ENCODE measurements around the gene PHF10. TPM values are rescaled to one million over a fixed set of nuclear protein-coding genes. Genes with fewer than 3 reads are reported as not detected.

PHF10 gene
- total RNA-seq, 4 donors from 2014 or later, result 64.6 to 96.5 (median 78.0) TPM

DNA sequence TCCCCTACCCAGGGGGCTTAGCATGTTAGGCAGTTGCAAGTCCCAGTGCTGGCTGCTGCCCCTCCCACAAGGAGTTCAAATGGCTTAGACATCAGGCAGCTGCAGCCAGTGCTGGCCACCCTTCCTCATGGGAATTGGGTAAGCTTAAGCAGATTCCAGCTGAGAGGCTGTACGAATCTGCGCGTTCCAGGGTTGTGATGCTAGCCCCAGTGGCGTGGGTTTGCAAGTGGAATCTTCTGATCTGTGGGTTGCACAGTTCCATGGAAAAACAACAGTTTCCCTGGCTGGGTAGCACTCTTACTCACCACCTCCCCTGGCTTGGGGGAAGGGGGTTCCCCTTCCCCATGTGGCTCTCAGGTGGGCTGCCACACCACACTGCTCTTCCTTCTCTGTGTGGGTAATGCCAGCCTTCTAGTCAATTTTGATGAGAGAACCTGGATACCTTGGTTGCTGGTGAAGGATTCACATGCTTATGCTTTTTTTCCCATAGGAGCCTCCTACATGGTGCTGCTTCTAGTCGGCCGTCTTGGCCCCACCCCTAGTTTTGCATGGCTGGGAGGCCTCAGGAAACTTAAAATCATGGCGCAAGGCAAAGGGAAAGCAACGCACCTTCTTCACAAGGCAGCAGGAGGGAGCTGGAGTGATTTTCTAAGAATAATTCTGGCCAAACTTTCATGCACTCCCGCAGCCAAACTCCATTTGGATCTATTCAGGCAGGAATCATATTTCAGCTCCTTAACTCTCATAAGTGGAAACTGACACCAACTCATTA is 14.1 kb upstream of the PHF10 start:
- H3K4me3 ChIP-seq, result no peak overlapping the region
- H3K27ac ChIP-seq (replicated peaks in 1 of 4), result peak overlapping the region in 1 of 4 donors; percentile 12
- no peak for DNase-seq (ENCODE audit: extremely low spot score)

GRCh38 chr6:169729961-169730360 is 5.7 kb upstream of the PHF10 start:
- no peak overlapping the region for H3K4me3 ChIP-seq
- H3K36me3 ChIP-seq, result no peaks in the 10 kb centered on the region
- H3K9me3 ChIP-seq, result no peaks in the 10 kb centered on the region
- H3K27ac ChIP-seq (replicated peaks in 1 of 4), result no peak overlapping the region
- TF ChIP-seq POLR2A (IDR thresholded peaks at IDR 0.05; ENCODE audit: low read depth), result no peak
- TF ChIP-seq POLR2AphosphoS5 (IDR thresholded peaks at IDR 0.05), result no peak
- no peak for TF ChIP-seq EP300 (IDR thresholded peaks at IDR 0.05)
- TF ChIP-seq CTCF (IDR thresholded peaks at IDR 0.05), result no peak
- peaks cover 1 to 9% (median 8%) of the 10 kb centered on the region in 4 donors for H3K4me1 ChIP-seq
- H3K27me3 ChIP-seq, result no peaks in the 10 kb centered on the region
- intact Hi-C loops (cut with DNase I), result no loop called here
- DNase-seq (ENCODE audit: extremely low spot score), result no peak

More for the DNA sequence above, 14.1 kb upstream of the PHF10 start:
- Histone ChIP-seq H3K4me1 (peaks cover 0 to 4% (median 0%) of the 10 kb centered on the region in 4 donors), H3K9me3 (no peaks in the 10 kb centered on the region), H3K36me3 (no peaks in the 10 kb centered on the region), H3K27me3 (peaks cover 0 to 4% (median 0%) of the 10 kb centered on the region in 4 donors)
- WGBS, result 50% methylated on average over 8 of the region's 9 CpGs
- intact Hi-C loops (cut with DNase I), result no loop called here
- TF ChIP-seq EP300 (IDR thresholded peaks at IDR 0.05) (no peak), CTCF (IDR thresholded peaks at IDR 0.05) (no peak), POLR2A (IDR thresholded peaks at IDR 0.05; ENCODE audit: low read depth) (no peak)

DNA sequence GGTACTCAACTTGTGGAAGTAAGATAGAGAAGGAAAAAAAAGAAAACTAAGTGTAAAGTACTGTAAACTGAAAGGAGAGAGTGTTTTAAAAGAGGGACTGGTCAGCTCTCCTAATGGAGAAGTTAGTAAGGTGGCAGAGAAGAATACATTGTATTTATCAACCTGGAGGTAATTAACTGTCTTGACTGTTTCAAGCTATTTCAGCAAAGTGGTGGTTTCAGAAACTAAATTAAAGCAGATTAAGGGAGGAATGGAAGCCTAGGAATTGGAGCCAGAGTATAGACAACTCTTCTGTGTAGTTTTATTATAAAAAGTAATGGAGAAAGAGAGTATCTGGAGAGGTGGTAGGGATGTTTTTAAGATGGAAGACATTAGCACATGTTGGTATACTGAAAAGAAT is 2.7 kb upstream of the PHF10 start:
- no peak overlapping the region for H3K27ac ChIP-seq (replicated peaks in 1 of 4)
- no peaks in the 10 kb centered on the region for H3K27me3 ChIP-seq
- no peak for DNase-seq (ENCODE audit: extremely low spot score)
- H3K4me1 ChIP-seq, result peaks cover 13 to 21% (median 20%) of the 10 kb centered on the region in 4 donors
- no peaks in the 10 kb centered on the region for H3K36me3 ChIP-seq
- intact Hi-C loops (cut with DNase I), result no loop called here
- TF ChIP-seq POLR2A (IDR thresholded peaks at IDR 0.05; ENCODE audit: low read depth), result no peak
- no peak for TF ChIP-seq CTCF (IDR thresholded peaks at IDR 0.05)
- TF ChIP-seq EP300 (IDR thresholded peaks at IDR 0.05), result no peak
- no peak for TF ChIP-seq POLR2AphosphoS5 (IDR thresholded peaks at IDR 0.05)
- no peak overlapping the region for H3K4me3 ChIP-seq
- no peaks in the 10 kb centered on the region for H3K9me3 ChIP-seq

DNA sequence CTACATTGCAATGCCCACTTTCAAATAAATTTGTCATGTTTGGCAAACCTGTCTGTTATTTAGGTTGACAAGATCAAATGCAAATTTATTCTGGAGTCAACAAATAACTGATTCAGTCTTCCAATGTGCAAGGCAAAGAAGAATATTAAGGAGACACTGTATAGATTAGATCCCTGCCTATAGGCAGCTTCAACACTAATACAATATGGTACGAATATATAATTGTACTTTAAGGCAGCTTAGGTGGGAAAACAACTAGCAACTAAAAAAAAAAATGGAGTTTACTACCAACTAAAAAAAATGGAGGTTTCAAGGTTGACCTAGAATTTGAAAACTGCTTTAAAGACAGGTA is 1.7 kb upstream of the PHF10 start:
- WGBS, result 100% methylated on average over 1 of the region's 1 CpG
- DNase-seq (ENCODE audit: extremely low spot score), result no peak
- Histone ChIP-seq H3K4me3 (no peak overlapping the region), H3K27ac (replicated peaks in 1 of 4) (peak overlapping the region in 2 of 4 donors; percentile 97 to 98), H3K4me1 (peaks cover 22 to 31% (median 29%) of the 10 kb centered on the region in 4 donors), H3K27me3 (no peaks in the 10 kb centered on the region), H3K36me3 (no peaks in the 10 kb centered on the region), H3K9me3 (no peaks in the 10 kb centered on the region)
- intact Hi-C loops (cut with DNase I), result no loop called here
- TF ChIP-seq EP300 (IDR thresholded peaks at IDR 0.05) (no peak), POLR2AphosphoS5 (IDR thresholded peaks at IDR 0.05) (no peak), CTCF (IDR thresholded peaks at IDR 0.05) (no peak), POLR2A (IDR thresholded peaks at IDR 0.05; ENCODE audit: low read depth) (no peak)
